ENCODE data around the gene PRORP. TPM values are rescaled to one million over a fixed set of nuclear protein-coding genes. Genes with fewer than 3 reads are reported as not detected.
"Not testable (repeated sequence)": the region's sequence is repeated elsewhere in the genome, so short reads cannot be mapped to it uniquely, and the experiment has no call there.

The PRORP gene
- total RNA-seq (ENCODE audit: insufficient read depth, low replicate concordance), result 9.1 TPM

DNA sequence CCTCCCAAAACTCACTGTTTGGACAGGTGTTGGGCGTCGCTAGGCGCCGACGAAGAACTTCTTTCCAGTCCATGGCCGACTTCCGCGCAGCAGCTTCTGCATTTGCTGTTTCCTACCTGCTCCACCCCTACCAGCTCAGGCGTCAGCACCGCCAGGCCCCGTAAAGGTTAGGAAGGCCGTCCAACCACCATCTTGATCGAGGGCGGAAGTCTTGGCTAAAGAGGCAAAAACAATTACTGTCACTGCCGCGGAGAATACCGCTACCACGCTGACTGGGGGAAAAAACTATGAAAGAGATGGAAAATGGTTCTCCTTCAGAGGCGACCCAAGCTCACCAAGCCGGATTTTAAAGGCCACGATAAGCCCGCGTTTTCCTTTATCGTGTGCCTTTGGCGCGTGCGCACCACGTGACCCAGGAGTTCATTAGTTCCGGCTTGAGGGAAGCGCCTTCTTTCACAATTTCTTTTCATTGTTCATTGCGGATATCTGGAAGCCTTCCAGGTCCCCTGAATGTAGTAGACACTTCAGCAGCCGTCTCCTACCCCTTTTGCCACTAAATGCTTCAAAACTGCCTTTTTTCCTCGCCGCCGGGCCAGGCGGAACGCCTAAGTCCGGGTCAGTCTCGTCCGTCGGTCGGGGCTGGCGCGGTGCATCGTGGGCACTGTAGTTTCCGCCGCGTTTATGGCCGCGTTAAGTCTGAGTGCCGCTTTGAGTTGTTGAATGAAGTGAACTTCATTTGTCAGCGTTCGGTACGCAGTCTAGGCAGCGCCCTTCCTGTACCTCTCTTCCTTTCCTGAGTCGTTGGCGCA lies at the start of gene PRORP, which contains the start of gene PPP2R3C:
Gene PRORP, plus strand, starts transcription at position 666 of the 809 bp plus-strand sequence. CDS start 694 bp downstream, outside the sequence.
Gene PPP2R3C, minus strand, starts transcription at position 104 of the 809 bp plus-strand sequence. Its CDS starts 31 bp downstream, at position 73.
- peak; percentile 98 for DNase-seq (ENCODE audit: low spot score)

GRCh38 chr14:35073486-35073885 lies 48.9 kb upstream of the PRORP start:
- no peak for DNase-seq (ENCODE audit: low spot score)

GRCh38 chr14:35078082-35078481 lies 44.3 kb upstream of the PRORP start:
- no peak for DNase-seq (ENCODE audit: low spot score)

- no peak for DNase-seq (ENCODE audit: low spot score)
Observed at GRCh38 chr14:35079742-35080141, 42.6 kb upstream of the PRORP start.

DNA sequence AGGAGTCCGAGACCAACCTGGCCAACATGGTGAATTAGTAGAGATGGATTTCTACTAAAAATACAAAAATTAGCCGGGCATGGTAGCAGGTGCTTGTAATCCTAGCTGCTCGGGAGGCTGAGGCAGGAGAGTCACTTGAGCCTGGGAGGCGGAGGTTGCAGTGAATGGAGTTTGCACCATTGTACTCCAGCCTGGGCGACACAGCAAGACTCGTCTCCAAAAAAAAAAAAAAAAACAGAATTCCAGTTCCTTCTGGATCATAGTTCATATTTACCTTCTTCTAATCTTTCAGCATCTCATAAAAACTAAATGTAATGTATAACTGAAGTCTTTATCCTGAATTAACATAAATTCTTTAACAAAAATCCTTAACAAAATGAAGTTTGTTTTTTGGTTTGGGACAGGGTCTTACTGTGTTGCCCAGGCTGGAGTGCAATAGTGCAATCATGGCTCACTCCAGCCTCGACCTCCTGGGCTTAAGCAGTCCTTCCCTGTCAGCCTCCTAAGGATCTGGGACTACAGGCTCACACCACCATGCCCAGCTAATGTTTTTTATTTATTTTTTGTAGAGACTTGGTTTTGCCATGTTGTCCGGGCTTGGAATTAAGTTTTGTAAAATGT lies 38.7 kb upstream of the PRORP start:
- DNase-seq (ENCODE audit: low spot score), result no peak

GRCh38 chr14:35085441-35085840 lies 36.9 kb upstream of the PRORP start:
- no peak for DNase-seq (ENCODE audit: low spot score)

DNA sequence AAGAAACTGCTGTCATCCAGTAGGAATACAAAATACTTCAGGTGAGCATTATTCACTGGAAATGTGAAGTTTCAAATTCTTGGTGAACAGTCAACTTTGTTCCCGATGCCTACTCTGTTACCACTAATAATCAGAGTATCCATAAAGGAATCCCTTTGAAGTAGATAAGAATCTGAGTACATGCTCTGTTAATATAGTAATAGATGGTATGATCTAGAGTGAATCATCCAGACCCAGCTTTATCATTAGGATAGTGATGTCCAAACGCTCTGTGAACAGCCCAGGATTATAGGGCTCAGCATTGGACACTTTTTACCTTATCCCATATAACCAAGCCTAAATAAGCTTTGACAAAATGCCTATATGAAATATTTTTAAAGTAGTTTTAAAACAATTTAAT lies 33.8 kb upstream of the PRORP start:
- peak; percentile 3 for DNase-seq (ENCODE audit: low spot score)

DNA sequence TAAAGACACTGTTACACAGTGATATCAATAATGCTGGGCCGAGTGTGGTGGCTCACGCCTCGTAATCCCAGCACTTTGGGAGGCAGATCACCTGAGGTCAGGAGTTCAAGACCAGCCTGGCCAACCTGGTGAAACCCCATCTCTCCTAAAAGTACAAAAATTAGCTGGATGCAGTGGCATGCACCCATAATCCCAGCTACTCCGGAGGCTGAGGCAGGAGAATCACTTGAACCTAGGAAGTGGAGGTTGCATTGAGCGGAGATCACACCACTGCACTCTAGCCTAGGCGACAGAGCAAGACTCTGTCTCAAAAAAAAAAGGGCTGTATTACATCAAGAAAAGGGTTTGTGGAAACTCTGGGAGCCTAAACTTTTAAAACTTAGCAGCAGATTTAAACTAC lies 27.7 kb upstream of the PRORP start:
- DNase-seq (ENCODE audit: low spot score), result not testable (repeated sequence)

DNA sequence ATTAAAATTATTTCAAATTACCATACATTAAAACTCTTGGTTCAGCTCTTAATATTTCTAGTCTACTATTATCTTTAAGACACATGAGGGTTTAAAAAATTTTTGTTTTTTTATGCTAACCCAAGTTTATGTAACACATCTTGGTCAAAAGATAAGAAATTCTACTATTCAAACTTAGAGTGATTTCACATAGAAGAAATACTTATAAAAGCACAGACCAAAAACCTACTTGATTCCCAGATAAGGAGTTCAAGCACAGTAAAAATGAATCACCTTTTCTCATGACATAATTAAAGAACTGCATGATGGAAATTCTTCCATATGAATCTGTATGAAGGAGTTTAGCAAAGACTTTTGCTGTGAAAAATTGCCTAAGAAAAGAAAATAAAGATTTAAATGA lies 14.5 kb upstream of the PRORP start:
- no peak for DNase-seq (ENCODE audit: low spot score)

GRCh38 chr14:35112641-35113040 lies 9.7 kb upstream of the PRORP start:
- DNase-seq (ENCODE audit: low spot score), result no peak

DNA sequence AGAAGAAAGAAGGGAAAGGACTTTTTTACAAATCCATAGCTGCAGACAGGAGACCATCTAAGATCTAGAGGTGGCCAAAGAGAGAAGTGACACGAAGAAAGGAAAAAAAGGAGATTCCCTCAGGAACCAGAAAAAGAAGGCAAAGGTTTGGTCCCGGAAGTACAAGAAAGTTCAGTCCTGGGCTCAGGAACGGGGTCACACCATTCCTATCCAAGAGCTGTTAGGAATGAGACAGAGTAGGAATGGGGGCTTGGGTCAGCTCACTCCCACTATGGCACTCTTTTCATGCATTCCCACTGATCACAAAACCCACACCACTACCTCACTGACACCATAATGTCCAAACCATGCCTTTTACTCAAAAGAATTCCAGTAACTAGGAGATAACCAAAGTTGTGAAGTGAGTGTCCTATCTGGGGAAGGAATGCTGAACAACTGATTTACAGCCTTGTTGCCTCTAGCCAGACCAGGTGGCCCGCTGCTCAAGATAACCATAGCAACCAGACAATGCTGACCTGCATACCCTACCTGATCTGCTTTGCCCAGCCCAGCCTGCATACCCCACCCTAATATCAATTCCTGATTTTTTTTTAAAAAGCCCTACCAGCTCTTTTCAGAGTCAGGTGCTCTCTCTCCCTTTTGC lies 8.9 kb upstream of the PRORP start:
- no peak for DNase-seq (ENCODE audit: low spot score)

GRCh38 chr14:35114036-35114435 lies 8.3 kb upstream of the PRORP start:
- DNase-seq (ENCODE audit: low spot score), result no peak

- no peak for DNase-seq (ENCODE audit: low spot score)
Observed at GRCh38 chr14:35116242-35116641, 6.1 kb upstream of the PRORP start.

DNA sequence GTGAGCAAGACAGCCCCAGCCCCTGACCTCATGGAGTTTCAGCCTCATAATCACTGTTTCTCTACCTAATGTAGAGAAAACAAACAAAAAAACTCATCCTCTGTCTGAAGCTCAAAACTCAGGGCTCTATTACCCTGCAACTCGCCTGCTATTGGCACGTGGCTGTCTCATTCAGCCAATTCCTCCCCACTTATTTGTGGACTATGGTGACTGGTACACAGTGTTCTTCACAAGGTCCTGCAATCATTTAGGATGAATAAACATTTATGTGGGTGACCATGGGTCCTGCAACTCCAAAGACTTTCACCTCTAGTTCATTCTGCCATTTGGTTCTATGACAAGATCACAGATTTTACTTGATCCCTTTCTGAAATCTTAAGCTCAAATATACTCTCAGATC lies 5.2 kb upstream of the PRORP start:
- DNase-seq (ENCODE audit: low spot score), result no peak

- DNase-seq (ENCODE audit: low spot score), result no peak
Observed at GRCh38 chr14:35121026-35121886, 1.1 kb upstream of the PRORP start.

GRCh38 chr14:35122696-35123387 lies 490 bp downstream of the PRORP start:
- DNase-seq (ENCODE audit: low spot score), result peak; percentile 11

DNA sequence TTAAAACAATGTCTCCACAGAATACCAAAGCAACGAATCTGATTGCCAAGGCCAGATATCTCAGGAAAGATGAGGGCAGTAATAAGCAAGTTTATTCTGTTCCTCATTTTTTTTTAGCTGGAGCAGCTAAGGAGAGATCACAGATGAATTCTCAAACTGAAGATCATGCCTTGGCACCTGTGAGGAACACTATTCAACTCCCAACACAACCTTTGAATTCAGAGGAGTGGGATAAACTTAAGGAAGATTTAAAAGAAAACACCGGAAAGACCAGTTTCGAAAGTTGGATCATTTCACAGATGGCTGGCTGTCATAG lies 994 bp downstream of the PRORP start:
- DNase-seq (ENCODE audit: low spot score), result no peak

- no peak for DNase-seq (ENCODE audit: low spot score)
Observed at GRCh38 chr14:35124127-35124526, 1.8 kb downstream of the PRORP start.

DNA sequence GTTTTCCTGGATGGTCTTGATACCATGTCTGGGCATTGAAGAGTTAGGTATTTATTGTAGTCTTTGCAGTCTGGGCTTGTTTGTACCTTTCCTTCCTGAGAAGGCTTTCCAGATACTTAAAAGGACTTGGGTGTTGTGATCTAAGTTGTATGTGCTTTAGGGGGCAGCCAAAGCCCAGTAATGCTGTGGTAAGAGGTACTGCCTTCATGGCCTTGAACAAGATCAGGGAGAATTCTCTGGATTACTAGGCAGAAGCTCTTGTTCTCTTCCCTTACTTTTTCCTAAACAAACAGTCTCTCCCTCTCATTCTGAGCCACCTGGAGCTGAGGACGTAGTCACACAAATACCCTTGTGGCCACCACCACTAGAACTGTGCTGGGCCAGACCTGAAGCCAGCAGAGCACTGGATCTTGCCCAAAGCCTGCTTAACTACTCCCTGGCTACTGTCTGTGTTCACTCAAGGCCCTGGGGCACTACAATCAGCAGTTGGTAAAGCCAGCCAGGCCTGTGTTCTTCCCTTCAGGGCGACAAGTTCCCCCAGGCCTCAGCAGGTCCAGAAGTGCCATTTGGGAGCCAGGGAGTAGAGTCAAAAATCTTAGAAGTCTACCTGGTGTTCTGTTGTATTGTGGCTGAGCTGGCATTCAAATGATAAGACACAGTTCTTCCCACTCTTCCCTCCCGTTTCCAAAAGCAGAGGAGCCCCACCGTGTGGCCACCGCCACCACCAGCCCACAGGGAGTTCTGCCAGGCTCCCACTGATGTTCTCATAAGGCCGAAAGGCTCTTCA lies 11.4 kb downstream of the PRORP start:
- DNase-seq (ENCODE audit: low spot score), result no peak
